NCI-H460 (cell line): ENCODE results near the gene DES. TPM values are rescaled to one million over a fixed set of nuclear protein-coding genes. Genes with fewer than 3 reads are reported as not detected.

ENCODE experiments used
- DNase-seq: peaks from one replicate; pipeline ENCODE4 v3.0.0-alpha.2; 2016; ENCODE audit warnings: low read depth; ENCODE audit errors: extremely low read depth
- total RNA-seq: library from RNA; depleted of rRNA; stranded (reverse); fragments of >200 nt; shearing (Covaris generic); gene quantifications from 2 replicates; pipeline ENCODE4 v1.2.3, GENCODE V29; 2014

Gene DES
- total RNA-seq, 1 experiment from 2014 or later: 0.50 TPM

GRCh38 chr2:219452361-219453317, 34.5 kb downstream of the DES start:
- no peak for DNase-seq

DNA sequence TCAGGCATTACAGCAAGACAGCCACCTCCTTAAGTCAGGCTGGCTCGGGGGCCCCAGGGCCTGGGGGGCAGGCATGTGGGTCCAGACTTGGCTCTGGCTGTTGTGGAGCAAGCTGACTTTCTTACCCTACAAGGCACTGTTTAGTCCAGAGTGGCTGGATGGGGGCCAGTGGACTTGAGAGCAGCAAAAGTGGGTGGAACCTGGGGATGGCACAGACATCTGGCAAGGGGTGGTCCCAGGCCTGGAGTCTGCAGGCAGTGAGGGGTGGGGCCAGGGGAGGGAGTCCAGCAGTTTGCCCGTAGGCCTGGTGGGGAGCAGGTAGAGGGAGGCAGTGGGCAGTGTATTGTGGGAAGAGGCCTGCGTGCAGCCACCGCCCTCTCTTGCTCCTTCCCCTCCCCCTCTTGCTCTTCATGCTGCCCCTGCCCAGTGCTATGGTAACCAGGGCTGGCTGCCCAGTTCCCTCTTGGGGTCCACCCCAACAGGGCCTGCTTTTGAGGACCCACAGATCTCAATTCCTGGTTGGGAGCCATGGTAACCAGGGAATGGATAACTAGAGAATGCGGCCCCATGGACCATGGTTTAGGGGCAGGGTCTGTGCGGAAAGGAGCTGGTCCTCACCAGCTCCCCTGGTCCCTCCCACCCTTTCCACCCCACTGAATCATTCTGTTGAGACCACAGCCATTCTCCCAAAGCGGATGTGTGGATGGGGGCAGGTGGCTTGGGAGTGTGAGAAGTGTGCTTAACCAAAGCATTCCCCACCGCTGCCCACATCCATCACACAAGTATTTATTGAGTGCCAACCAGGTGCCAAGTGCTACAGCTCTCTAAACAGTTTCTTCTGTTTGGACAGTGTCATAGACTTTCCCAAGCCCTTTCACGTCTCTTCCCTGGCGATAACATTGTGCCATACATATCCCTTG, 35.8 kb downstream of the DES start:
- no peak for DNase-seq

GRCh38 chr2:219455581-219455980, 37.4 kb downstream of the DES start:
- no peak for DNase-seq

- DNase-seq: no peak
These were observed 39.7 kb downstream of the DES start for GRCh38 chr2:219457784-219458369.

GRCh38 chr2:219458996-219459395, 40.8 kb downstream of the DES start:
- DNase-seq: no peak

GRCh38 chr2:219459460-219460311, 41.5 kb downstream of the DES start:
- DNase-seq: peak; percentile 57

- no peak for DNase-seq
These were observed 42.3 kb downstream of the DES start for GRCh38 chr2:219460424-219460926.

GRCh38 chr2:219461047-219461514, 42.9 kb downstream of the DES start:
- DNase-seq: no peak

- no peak for DNase-seq
These were observed 43.5 kb downstream of the DES start for GRCh38 chr2:219461669-219462068.

GRCh38 chr2:219462349-219462748, 44.2 kb downstream of the DES start:
- no peak for DNase-seq

DNA sequence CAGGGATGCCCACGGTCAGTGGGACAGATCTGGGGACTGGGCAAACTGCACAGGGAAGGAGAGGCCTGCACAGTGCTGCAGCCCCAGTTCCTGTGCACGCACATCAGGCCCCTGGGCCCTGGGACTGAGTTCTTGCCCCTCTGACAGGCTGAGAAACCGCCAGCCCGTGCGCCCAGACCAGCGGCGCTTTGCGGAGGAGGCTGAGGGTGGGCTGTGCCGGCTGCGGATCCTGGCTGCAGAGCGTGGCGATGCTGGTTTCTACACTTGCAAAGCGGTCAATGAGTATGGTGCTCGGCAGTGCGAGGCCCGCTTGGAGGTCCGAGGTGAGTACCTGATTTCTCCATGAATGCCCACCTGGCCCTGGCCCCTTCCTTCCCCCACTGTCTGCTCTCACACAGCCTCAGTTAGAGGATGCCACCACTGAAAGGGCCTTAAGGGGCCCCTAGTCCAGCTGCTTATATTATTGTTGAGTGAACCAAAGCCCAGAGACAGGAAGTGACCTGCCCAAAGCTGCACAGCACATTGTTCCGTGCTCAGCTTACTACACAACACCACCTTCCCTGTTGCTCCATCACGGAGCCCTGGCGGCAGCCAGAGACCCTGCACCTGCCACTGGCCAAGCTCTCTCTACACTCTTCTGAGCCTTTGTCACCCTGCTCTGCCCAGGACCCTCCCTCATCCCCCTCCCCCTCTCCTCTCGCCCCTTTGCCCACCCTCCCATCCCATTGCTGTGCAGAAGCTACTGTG, 46.3 kb downstream of the DES start:
- DNase-seq: no peak

GRCh38 chr2:219465659-219466561, 47.7 kb downstream of the DES start:
- no peak for DNase-seq

DNA sequence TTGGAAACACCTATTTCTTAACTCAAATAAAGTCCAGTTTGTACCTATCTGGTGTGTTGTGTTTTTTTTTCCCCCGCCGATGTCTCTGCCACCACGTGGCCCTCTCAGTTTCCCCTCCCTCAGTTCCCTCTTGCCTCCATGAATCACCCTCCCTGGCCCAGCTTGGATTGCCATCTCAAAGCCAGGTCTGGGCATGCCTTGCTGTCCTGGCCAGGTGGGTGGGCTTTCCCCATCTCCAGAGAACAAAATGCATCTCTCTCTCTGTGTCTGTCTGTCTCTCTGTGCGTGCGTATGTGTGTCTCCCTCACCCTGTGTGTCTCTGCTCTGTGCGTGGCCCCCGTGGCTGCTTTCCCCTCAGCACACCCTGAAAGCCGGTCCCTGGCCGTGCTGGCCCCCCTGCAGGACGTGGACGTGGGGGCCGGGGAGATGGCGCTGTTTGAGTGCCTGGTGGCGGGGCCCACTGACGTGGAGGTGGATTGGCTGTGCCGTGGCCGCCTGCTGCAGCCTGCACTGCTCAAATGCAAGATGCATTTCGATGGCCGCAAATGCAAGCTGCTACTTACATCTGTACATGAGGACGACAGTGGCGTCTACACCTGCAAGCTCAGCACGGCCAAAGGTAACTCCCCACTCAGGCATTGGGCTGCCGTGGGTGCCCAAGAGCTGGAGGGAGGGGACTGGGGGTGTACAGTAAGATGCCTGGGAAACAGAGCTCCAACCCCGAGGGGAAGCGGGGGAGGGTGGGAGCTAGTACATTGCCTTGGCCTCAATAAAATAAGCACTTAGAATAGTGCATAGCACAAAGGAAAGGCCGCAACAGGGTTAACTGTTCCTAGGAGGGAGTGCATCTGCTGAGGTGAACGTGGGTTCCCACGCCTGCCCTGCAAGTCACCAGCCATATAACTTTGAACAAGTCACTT, 48.9 kb downstream of the DES start:
- no peak for DNase-seq

- DNase-seq: no peak
These were observed 49.5 kb downstream of the DES start for GRCh38 chr2:219467736-219468075.

DNA sequence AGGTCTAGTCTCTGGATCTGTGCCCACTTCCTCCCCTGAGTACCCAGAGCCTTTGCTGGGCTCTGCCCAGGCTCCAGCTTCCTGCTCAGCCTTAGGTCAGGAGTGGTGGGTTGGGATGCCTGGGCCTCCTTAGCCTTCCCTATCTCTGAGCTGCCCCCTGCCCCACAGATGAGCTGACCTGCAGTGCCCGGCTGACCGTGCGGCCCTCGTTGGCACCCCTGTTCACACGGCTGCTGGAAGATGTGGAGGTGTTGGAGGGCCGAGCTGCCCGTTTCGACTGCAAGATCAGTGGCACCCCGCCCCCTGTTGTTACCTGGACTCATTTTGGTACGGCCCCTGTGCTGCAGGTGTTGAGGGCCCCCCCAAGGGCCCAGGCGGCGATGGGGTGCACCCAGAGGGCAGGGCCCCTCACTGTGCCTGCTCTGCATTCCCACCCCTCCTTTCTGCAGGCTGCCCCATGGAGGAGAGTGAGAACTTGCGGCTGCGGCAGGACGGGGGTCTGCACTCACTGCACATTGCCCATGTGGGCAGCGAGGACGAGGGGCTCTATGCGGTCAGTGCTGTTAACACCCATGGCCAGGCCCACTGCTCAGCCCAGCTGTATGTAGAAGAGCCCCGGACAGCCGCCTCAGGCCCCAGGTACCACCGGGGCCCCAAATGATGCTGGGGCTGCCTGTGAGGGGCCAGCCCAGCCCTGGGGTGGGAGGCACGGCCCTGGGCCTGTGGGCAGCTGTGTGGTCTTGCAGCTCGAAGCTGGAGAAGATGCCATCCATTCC, 50.4 kb downstream of the DES start:
- no peak for DNase-seq

GRCh38 chr2:219469186-219469724, 51.1 kb downstream of the DES start:
- peak; percentile 22 for DNase-seq
